HG02885 (cell line): ENCODE measurements around the gene LINC00237.

ENCODE experiments used
- ATAC-seq: cut with Tn5 transposase; IDR thresholded peaks from one replicate; pipeline ENCODE4 v1.9.1; 2021; ENCODE audit warnings: mild to moderate bottlenecking; ENCODE audit not compliant: unreplicated experiment, poor library complexity

The LINC00237 gene

GRCh38 chr20:21100578-21101452, 5.3 kb downstream of the LINC00237 start:
- ATAC-seq: no peak

DNA sequence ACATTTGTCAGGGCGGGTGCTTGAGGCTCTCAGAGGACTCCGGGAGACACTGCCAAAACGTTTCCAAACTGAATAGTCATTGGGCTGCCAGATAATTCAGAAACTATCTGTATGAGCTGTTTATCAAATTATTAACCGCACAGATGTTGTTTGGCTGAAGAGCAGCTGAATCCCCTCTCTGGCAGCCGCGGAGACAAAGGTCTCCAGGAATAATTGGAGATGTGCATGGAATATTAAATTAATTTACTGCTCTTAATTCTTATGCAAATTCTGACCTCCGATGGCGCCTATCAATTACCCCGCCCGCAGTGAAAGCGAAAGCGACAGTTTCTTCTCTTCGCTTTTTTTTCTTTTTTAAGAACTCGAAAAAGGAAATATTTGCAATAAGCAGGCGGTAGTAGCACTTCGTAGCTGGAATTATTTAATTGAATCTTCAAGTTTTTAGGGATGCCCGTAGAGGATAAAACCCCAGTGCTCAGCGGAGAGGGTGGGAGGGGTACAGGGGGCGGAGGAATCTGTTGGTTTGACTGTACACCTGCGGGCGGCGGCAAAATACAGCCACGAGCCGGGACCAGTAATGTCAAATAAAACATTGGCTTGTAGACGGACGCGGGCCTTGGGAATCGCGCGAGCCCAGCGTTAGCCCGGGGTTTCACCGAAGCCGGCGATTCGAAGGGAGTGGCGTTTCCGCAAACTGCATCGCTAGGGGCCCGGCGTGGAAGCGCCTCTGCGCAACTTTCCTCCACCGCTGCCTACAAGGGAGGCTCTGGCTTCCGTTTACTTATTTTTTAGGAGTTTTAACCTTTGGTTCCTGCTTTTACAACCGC, 6.2 kb downstream of the LINC00237 start:
- peak; percentile 41 for ATAC-seq

DNA sequence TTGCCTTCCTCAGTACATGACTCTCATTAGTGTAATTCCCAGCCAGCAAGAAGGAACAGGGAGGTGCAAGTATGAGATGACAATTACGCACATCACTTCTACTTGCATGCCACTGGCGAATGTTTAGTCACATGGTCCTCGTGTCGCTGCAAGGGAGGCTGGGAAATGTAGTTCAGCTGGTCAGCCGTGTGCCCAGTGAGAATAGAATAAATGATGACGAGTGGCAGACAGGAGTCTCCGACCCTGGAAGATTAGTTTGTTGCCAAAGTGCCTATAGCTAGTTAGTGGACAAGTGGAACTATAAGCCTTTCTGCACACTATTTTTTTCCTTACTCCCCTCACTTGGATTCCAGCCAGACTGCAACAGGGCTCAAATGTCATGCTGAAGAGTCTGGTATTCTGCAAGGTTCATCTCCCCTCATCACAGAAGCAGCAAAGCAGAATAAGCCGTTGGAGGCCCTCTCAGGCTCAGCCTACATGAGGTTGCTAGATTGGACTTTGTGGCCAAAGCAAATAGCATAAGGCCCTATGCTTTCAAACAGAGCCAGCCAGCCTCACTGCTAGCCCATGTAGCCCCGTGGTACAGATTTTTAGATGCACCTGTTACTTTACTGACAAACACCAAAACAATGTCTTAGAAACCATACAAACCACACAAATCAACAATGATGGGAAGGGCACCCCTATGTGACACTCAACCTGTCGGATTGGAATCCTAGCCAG, 9.7 kb downstream of the LINC00237 start:
- peak; percentile 73 for ATAC-seq

DNA sequence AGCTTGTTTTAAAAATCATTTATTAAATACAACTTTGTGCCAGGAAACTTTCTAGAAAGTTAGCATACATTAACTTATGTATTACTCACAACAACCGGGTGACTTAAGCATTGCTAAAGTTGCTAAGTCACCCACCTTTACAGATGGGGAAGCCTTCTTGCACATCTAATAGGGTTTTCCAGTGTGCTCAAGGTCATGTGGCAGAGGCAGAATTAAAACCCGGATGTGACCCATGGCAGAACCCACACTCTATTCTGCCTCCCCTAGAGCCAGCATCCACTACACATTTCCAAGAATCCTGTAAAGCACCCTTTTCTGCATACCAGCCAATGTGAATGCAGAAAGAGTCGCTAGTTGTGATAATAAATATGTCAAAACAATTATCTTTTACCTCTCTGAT, 13.4 kb downstream of the LINC00237 start:
- no peak for ATAC-seq

GRCh38 chr20:21090721-21091120, 15.4 kb downstream of the LINC00237 start:
- no peak for ATAC-seq

DNA sequence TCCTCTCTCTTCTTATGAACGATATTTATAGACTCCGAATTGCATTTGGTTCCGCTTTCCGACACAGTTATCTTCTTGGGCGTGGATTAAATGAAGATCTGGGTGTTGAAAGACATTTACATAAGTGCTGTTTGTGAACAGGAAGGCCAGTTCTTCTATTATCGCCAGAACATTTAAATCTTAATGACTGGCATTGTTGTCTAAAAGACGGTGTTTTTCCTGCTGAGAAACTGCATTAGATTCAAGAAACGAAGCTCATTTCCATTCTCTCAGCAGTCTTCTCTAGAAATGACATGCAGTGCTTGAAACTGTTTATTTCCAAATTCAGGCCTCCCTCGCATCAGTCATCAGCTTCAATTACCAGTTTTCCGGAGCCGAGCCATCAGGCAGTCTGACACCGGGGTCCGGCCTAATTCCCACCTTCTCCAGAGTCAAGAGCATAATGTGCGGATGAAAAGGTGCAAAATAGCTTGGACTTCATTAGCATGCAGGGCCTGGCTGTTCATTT, 16.0 kb downstream of the LINC00237 start:
- ATAC-seq: no peak

GRCh38 chr20:21089391-21089790, 16.8 kb downstream of the LINC00237 start:
- ATAC-seq: no peak

DNA sequence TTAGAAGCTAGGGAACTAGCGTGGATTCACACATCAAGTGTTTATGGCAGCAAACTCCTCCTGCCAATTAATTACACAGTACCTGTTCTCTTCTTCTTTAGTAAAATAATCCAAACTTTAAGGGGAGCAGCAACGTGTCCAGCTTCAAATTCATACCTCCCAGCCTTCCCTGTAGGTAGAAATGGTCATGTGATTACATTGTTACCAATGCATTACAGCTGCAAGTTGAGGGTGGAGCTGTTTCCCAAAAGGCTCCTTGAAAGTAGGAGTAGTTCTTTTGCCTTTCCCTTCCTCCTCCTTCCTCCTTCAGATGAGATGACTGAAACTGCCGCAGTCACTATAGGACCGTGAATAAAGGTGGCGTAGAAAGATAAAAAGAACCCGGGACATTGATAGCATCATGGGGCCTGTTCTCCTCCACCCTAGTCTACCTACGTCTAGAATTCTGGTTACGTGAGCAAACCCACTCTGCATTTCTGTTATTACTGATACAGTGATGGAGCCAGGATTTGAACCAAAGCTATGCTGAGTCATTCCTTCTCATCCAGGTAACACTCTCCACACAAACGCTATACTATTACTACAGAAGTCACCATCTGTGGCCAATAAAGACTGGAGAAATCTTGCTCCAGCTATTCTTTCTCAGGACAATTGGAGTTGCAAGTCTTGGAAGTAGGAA, 18.2 kb downstream of the LINC00237 start:
- no peak for ATAC-seq

DNA sequence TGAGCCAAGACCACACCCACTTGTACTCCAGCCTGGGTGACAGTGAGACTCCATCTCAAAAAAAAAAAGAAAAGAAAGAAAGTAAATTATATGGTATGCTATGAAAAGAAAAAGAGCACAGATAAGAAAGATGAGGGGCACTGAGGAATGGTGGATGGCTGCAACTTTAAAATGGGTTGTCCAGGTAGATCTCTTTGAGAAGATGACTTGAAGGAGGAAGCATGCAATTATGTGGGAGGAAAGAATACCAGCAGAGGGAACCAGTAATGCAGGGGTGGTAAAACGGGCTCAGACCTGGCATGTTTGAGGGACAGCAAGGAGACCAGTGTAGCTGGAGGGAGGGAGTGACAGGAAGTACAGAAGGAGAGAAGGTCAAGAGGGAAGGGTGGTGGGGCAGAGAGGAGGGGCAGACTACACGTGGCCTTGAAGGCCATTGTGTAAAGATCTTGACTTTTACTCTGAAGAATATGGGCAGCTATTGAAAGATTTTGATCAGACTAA, 22.3 kb downstream of the LINC00237 start:
- ATAC-seq: no peak

DNA sequence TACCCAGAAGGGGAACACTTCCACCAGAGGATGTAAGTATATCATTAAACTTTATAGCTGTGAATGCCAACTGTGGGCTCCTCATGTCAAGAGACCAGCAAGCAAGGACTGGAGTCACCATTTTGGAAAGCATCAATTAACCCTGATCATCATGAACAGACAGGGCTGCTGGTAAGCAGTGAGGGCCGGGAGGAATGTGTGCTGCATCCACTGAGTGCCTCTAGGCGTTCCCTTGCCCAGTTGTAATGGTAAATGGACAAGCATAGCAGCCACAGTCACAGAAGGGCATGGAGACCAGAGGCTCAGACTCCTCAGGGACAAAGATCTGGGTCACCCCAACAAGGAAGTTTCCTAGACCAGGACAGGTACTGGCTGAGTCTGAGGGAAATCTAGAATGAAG, 23.6 kb downstream of the LINC00237 start:
- no peak for ATAC-seq

DNA sequence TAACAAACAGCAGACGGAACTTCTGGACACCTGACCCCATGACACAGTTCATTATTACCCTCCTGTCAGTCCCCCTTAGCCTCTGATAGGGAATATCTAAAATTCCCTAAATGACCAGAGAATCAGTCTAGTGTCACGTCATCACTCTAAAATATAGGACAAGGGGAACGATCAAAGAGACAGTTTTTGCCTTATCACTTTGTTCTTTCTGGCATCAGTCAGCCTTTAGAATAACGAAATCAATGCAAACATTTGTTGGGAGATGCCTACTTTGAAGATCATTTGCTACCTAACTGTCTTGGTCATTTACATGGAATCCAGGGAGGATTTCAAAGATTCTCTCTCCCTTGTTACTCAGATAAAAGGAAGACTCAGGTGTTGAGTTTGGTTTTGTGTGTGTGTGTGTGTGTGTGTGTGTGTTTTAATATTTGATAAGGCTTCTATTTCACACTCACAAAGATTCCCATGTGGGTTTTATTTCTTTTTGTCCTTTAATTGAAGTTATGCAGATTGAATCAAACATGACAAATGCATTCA, 28.3 kb downstream of the LINC00237 start:
- ATAC-seq: no peak

DNA sequence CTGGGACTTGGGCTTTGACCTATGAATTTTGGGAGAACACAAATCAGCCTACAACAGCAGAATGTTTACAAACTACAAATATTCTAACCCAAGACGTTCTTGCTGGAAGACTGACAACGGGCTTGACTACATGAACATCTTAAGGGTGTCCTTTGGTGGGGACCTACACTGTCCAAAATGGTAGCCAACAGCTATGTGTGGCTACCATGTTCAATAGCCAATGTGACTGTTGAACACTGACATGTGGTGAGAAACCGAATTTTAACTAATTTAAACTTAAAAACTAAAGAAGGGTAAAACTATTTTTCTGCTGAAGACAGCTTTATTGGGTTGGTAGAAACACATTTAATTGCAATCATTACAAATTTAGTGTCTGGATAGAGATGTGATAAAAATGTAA, 30.1 kb downstream of the LINC00237 start:
- no peak for ATAC-seq

- no peak for ATAC-seq
Measured at GRCh38 chr20:21075471-21075870, 30.7 kb downstream of the LINC00237 start.

- ATAC-seq: peak; percentile 99
Measured at GRCh38 chr20:21074605-21075336, 31.4 kb downstream of the LINC00237 start.

GRCh38 chr20:21067255-21067654, 38.9 kb downstream of the LINC00237 start:
- ATAC-seq: no peak

- ATAC-seq: no peak
Measured at GRCh38 chr20:21064924-21065323, 41.2 kb downstream of the LINC00237 start.

- ATAC-seq: no peak
Measured at GRCh38 chr20:21063276-21063675, 42.9 kb downstream of the LINC00237 start.

GRCh38 chr20:21053002-21053762, 53.0 kb downstream of the LINC00237 start:
- ATAC-seq: no peak
